Smooth muscle cell (in vitro differentiated cells): Measurements from ENCODE around the gene APEH. TPM values are rescaled to one million over a fixed set of nuclear protein-coding genes. Genes with fewer than 3 reads are reported as not detected.

ENCODE experiments used
- DNase-seq: peaks from one replicate; lab custom pipeline; 2025; ENCODE audit not compliant: unreplicated experiment; lab: John Stamatoyannopoulos, UW
- H2AFZ ChIP-seq: fragments of 200-600 bp; sonication (generic); 2 replicates; pipeline ENCODE4 v1.6.0; 2016; ENCODE audit warnings: antibody characterized with exemption, low read depth, mild to moderate bottlenecking
- H3F3A ChIP-seq: fragments of 200-600 bp; sonication (generic); 2 replicates; pipeline ENCODE4 v1.6.0; 2017; ENCODE audit warnings: antibody characterized with exemption, low read depth
- H3K27ac ChIP-seq: fragments of 200-600 bp; sonication (generic); 2 replicates; pipeline ENCODE4 v1.5.1; 2016; ENCODE audit warnings: low read depth, mild to moderate bottlenecking
- H3K27me3 ChIP-seq: fragments of 200-600 bp; sonication (generic); 2 replicates; pipeline ENCODE4 v1.6.1; 2016; ENCODE audit warnings: low read depth, mild to moderate bottlenecking
- H3K36me3 ChIP-seq: fragments of 200-600 bp; sonication (generic); 2 replicates; pipeline ENCODE4 v1.5.1; 2016; ENCODE audit warnings: low read depth
- H3K4me1 ChIP-seq: fragments of 200-600 bp; sonication (generic); 2 replicates; pipeline ENCODE4 v1.5.1; 2016; ENCODE audit warnings: low read depth
- H3K4me2 ChIP-seq: fragments of 200-600 bp; sonication (generic); 2 replicates; pipeline ENCODE4 v1.6.0; 2016; ENCODE audit warnings: mild to moderate bottlenecking
- H3K4me3 ChIP-seq: fragments of 200-600 bp; sonication (generic); 2 replicates; pipeline ENCODE4 v1.5.1; 2016; ENCODE audit warnings: mild to moderate bottlenecking
- H3K79me2 ChIP-seq: fragments of 200-600 bp; sonication (generic); 2 replicates; pipeline ENCODE4 v1.6.0; 2016; ENCODE audit warnings: low read depth, mild to moderate bottlenecking
- H3K9ac ChIP-seq: fragments of 200-600 bp; sonication (generic); 2 replicates; pipeline ENCODE4 v1.6.0; 2016; ENCODE audit warnings: low read depth
- H3K9me3 ChIP-seq: fragments of 200-600 bp; sonication (generic); replicated peaks from 2 replicates; pipeline ENCODE4 v1.5.1; 2016; ENCODE audit warnings: low read depth
- H4K20me1 ChIP-seq: fragments of 200-600 bp; sonication (generic); 2 replicates; pipeline ENCODE4 v1.6.0; 2016; ENCODE audit warnings: low read depth
- WGBS: methylation state at CpG from one replicate; pipeline ENCODE4 v1.1.7; 2016; ENCODE audit warnings: low lambda C conversion rate; 5-methylcytosine and 5-hydroxymethylcytosine counted together
- polyA plus RNA-seq: library from polyadenylated mRNA; unstranded; fragments of >200 nt; fragmentation: Nextera tagmentation; extraction: Ambion mirVana; gene quantifications from 2 replicates; pipeline ENCODE4 v1.2.1, GENCODE V29; 2016
- total RNA-seq: library from RNA; depleted of rRNA; stranded (reverse); fragments of >200 nt; gene quantifications from 2 replicates; pipeline ENCODE4 v1.2.3, GENCODE V29; 2014
- TF ChIP-seq, protein P1 (sequence below): fragments of 200-600 bp; sonication (generic); IDR thresholded peaks from 2 replicates; pipeline ENCODE4 v1.5.1; 2017; ENCODE audit warnings: borderline replicate concordance, mild to moderate bottlenecking, antibody characterized with exemption; ENCODE audit not compliant: insufficient read depth, poor library complexity, severe bottlenecking

APEH gene
- total and polyA plus RNA-seq, 2 experiments from 2014 or later = 69.4 to 91.7 TPM

DNA sequence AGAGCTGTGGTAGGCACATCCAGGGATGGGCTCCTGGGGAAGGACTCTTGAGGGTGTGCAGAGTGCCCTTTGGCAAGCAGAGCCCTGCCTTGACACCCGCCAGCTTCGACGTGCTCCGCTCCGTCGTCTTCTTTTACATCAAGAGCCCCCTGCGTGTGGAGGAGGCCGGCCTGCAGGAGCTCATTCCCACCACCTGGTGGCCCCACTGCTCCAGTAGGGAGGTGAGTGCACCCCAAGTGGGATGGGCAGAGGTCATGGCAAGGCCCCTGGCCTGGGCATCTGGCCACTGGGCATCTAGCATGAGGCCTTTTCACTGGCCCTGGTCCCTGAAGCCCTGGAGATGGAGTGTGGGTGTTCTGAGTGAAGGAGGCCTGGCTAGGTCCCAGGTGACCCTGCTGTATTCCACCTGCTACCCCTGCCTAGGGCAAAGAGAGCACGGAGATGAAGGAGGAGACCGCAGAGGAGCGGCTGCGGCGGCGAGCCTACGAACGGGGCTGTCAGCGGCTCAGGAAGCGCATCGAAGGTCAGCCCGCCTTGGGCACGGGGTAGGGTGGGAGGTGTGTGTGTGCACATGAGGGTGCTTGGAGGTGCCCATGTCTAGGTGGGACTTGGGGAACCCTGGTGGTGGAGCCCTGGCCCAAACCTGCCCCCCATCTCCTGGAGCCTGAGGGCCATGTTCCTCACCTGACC is 27.4 kb downstream of the APEH start:
- Histone ChIP-seq H3K4me3 (no peak overlapping the region), H3K4me1 (no peaks in the 10 kb centered on the region), H3K4me2 (no peak overlapping the region), H2AFZ (no peak overlapping the region), H3K27ac (no peak overlapping the region), H4K20me1 (peaks cover 4% of the 10 kb centered on the region), H3K36me3 (no peaks in the 10 kb centered on the region), H3K9me3 (no peaks in the 10 kb centered on the region), H3K9ac (no peak overlapping the region), H3K27me3 (no peaks in the 10 kb centered on the region), H3F3A (no peaks in the 10 kb centered on the region), H3K79me2 (no peaks in the 10 kb centered on the region)
- DNase-seq = no peak
- TF ChIP-seq, protein P1, sequence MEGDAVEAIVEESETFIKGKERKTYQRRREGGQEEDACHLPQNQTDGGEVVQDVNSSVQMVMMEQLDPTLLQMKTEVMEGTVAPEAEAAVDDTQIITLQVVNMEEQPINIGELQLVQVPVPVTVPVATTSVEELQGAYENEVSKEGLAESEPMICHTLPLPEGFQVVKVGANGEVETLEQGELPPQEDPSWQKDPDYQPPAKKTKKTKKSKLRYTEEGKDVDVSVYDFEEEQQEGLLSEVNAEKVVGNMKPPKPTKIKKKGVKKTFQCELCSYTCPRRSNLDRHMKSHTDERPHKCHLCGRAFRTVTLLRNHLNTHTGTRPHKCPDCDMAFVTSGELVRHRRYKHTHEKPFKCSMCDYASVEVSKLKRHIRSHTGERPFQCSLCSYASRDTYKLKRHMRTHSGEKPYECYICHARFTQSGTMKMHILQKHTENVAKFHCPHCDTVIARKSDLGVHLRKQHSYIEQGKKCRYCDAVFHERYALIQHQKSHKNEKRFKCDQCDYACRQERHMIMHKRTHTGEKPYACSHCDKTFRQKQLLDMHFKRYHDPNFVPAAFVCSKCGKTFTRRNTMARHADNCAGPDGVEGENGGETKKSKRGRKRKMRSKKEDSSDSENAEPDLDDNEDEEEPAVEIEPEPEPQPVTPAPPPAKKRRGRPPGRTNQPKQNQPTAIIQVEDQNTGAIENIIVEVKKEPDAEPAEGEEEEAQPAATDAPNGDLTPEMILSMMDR = peak; percentile 49
- 88% methylated on average over 21 of the region's 21 CpGs for WGBS

DNA sequence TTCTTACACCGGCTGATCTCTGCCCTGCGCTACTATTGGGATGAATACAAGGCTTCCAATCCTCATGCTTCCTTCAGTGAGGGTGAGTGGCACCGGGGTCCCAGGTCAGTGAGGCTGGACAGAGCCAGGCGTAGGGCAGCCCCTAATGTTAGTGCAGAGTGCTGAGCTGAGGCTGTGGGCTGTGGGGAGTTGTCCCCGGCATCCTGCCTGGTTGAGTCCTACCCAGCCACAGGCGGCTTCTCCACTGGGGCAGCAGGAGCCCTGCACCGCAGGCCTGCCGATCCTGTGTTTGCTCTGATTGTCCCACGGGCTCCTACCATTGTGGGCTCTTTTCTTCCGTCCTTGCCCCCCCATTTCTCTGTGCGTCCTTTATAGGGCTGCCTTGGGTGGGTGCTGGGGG is 28.5 kb downstream of the APEH start:
- no peak overlapping the region for H3K27ac ChIP-seq
- no peaks in the 10 kb centered on the region for H3K79me2 ChIP-seq
- WGBS = 99% methylated on average over 11 of the region's 11 CpGs
- TF ChIP-seq, protein P1 = no peak
- H3K4me2 ChIP-seq = no peak overlapping the region
- H4K20me1 ChIP-seq = no peaks in the 10 kb centered on the region
- no peak for DNase-seq
- no peaks in the 10 kb centered on the region for H3K27me3 ChIP-seq
- no peaks in the 10 kb centered on the region for H3K9me3 ChIP-seq
- no peak overlapping the region for H3K4me3 ChIP-seq
- no peak overlapping the region for H3K9ac ChIP-seq
- H2AFZ ChIP-seq = no peak overlapping the region
- H3K4me1 ChIP-seq = no peaks in the 10 kb centered on the region
- H3K36me3 ChIP-seq = no peaks in the 10 kb centered on the region
- no peaks in the 10 kb centered on the region for H3F3A ChIP-seq

DNA sequence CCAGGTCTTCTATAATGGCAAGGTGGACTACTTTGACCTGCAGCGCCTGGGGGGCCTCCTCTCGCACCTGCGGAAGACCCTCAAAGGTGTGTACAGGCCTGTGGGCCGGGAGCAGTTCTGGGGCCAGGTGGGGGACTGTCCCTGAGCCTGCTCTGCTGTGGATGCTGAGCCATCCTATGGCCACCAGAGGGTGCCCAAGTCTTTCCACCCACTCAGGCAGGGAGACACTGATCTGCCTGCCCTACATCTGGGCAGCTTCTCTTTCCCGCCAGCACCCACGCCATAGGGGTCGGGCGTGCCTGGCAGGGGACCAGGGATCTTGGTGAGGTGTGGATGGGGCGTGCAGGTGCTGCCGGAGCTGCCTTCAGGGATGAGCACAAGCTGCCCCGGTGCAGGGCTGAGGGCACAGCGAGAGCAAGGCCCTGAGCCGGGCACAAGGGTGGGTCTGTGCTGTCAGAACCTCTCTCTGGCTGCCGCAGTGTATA is 29.3 kb downstream of the APEH start:
- Histone ChIP-seq H3K79me2 (no peaks in the 10 kb centered on the region), H2AFZ (no peak overlapping the region), H3K9me3 (no peaks in the 10 kb centered on the region), H3K36me3 (no peaks in the 10 kb centered on the region), H3F3A (no peaks in the 10 kb centered on the region), H3K4me2 (no peak overlapping the region), H3K9ac (no peak overlapping the region), H3K27me3 (no peaks in the 10 kb centered on the region), H3K4me3 (no peak overlapping the region), H3K27ac (no peak overlapping the region), H4K20me1 (no peaks in the 10 kb centered on the region), H3K4me1 (no peaks in the 10 kb centered on the region)
- WGBS = 64% methylated on average over 14 of the region's 14 CpGs
- DNase-seq = no peak
- TF ChIP-seq, protein P1 = peak; percentile 71

DNA sequence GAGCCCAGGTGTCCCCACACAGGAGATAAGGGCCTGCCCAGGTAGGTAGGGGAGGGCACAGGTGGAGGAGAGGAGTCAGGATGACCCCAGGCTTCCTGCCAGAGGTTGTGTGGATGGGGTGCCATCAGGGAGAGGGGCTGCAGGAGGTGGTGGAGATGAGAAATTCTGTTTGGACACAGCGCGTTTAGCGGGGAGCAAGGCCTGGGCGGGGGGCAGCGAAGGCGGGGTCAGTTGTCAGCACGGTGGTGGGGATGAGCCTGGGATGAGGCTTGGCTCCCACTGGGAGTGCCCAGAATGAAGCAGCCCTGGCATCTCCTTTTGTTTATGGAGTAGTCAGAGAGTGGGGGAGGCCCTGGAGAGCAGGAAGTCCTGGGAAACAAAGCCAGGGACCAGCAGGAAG is 29.8 kb downstream of the APEH start:
- Histone ChIP-seq H3K4me1 (no peaks in the 10 kb centered on the region), H3K9me3 (no peaks in the 10 kb centered on the region), H3K36me3 (no peaks in the 10 kb centered on the region), H3K4me2 (no peak overlapping the region), H3K79me2 (no peaks in the 10 kb centered on the region), H3F3A (no peaks in the 10 kb centered on the region), H2AFZ (no peak overlapping the region), H3K4me3 (no peak overlapping the region), H4K20me1 (no peaks in the 10 kb centered on the region), H3K9ac (no peak overlapping the region), H3K27me3 (no peaks in the 10 kb centered on the region), H3K27ac (no peak overlapping the region)
- 98% methylated on average over 7 of the region's 7 CpGs for WGBS
- TF ChIP-seq, protein P1 = no peak
- no peak for DNase-seq
